Measurements from ENCODE around the gene CRHR2.

- TF ChIP-seq CTCF (IDR thresholded peaks at IDR 0.05) = no peak
- no peak for TF ChIP-seq POLR2A (IDR thresholded peaks at IDR 0.05)
Observed at GRCh38 chr7:30663414-30663813, 18.8 kb downstream of the CRHR2 start.

All from heart left ventricle (tissue), 13 donors.